Frontal cortex (tissue), 4 donors: ENCODE data around the gene PSME4. TPM values are rescaled to one million over a fixed set of nuclear protein-coding genes. Genes with fewer than 3 reads are reported as not detected.
A peak's percentile ranks its signal among the peaks of the same experiment; 100 is the strongest.

Experiments used
- DNase-seq, 2 donors: peaks; one replicate each; pipeline ENCODE4 v3.0.0; 2012; ENCODE audit warnings: low spot score in 2 of 2
- FAIRE-seq: peaks from 2 replicates; lab custom pipeline; 2012; peaks lifted over from hg19 to GRCh38; lab: Jason Lieb, UNC
- total RNA-seq: library from RNA; depleted of rRNA; stranded (reverse); fragments of >200 nt; gene quantifications from one replicate; pipeline ENCODE4 v1.2.3, GENCODE V29; 2014
- donor health status: control.
- donor health status: control.
- donor health status: control.

Gene PSME4, protein sequence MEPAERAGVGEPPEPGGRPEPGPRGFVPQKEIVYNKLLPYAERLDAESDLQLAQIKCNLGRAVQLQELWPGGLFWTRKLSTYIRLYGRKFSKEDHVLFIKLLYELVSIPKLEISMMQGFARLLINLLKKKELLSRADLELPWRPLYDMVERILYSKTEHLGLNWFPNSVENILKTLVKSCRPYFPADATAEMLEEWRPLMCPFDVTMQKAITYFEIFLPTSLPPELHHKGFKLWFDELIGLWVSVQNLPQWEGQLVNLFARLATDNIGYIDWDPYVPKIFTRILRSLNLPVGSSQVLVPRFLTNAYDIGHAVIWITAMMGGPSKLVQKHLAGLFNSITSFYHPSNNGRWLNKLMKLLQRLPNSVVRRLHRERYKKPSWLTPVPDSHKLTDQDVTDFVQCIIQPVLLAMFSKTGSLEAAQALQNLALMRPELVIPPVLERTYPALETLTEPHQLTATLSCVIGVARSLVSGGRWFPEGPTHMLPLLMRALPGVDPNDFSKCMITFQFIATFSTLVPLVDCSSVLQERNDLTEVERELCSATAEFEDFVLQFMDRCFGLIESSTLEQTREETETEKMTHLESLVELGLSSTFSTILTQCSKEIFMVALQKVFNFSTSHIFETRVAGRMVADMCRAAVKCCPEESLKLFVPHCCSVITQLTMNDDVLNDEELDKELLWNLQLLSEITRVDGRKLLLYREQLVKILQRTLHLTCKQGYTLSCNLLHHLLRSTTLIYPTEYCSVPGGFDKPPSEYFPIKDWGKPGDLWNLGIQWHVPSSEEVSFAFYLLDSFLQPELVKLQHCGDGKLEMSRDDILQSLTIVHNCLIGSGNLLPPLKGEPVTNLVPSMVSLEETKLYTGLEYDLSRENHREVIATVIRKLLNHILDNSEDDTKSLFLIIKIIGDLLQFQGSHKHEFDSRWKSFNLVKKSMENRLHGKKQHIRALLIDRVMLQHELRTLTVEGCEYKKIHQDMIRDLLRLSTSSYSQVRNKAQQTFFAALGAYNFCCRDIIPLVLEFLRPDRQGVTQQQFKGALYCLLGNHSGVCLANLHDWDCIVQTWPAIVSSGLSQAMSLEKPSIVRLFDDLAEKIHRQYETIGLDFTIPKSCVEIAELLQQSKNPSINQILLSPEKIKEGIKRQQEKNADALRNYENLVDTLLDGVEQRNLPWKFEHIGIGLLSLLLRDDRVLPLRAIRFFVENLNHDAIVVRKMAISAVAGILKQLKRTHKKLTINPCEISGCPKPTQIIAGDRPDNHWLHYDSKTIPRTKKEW (N-terminal part only)
- 31.8 TPM for total RNA-seq

GRCh38 chr2:53970724-53971602, at the start of gene PSME4:
Gene PSME4 (minus strand): TSS chr2:53970993. CDS start chr2:53970784, 209 bp downstream.
- DNase-seq: peak; percentile 94 to 95
- no peak for FAIRE-seq

GRCh38 chr2:54015798-54016699, 45.3 kb upstream of the PSME4 start:
- DNase-seq (no peak), FAIRE-seq (no peak)

- FAIRE-seq (no peak), DNase-seq (no peak)
These were observed 43.2 kb upstream of the PSME4 start for GRCh38 chr2:54013996-54014395.

- FAIRE-seq (no peak), DNase-seq (no peak)
These were observed 41.8 kb upstream of the PSME4 start for GRCh38 chr2:54012538-54013141.

DNA sequence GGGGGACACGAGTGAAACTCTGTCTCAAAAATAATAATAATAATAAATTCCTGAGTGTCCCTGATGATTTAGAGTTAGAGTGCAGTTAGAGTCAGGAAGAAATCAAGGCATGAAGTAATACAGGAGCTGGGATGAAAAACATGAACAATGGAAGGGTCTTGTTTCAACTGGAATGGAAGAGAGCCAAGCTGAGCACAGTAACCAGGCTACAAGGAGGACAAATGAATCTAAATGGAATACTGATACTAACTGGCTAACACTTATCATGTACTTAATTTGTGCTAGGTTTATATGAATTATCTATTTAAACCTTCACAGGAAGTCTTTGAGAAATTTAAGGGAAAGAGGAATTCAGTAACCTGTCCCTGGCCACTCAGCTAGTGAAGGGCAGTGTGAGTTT, 38.8 kb upstream of the PSME4 start:
- DNase-seq (no peak), FAIRE-seq (no peak)

GRCh38 chr2:54008439-54008838, 37.6 kb upstream of the PSME4 start:
- DNase-seq (no peak), FAIRE-seq (no peak)

DNA sequence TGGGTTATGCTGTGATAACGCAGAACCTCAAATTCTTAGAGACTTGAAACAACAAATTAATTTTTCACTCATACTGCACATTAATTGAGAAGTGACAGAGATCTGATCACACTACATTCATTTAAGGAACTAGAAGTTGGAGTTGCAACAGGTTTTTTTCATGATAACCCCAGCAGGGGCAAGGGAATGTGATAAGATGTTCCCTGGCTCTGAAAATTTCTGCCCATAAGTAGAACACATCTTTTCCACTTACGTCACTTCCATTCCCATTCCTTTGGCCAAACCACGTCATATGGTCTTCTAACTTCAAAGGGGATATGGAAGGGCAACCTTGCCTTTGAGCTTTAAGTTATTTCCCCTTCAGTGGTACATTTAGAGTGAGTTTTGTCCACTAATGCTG, 29.7 kb upstream of the PSME4 start:
- DNase-seq: no peak
- no peak for FAIRE-seq

DNA sequence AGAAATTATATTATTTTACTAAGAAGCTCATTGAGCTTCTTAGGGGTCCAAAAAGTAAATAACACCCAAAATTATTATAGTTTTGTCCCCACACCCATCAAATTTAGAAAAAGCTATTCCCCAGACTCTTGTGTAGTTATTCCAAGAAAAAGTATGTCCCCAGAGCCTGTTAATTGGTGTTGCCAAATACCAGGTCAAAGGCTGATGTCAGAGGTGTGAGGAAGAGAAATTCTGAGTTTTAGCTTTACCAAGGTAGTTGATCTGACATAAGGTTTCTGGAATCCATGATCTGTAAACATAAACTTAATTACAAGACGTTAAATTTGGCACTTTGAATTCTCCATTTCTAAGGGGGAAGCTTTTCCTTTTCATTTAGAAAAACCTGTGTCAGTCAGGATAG, 29.3 kb upstream of the PSME4 start:
- FAIRE-seq (no peak), DNase-seq (no peak)

DNA sequence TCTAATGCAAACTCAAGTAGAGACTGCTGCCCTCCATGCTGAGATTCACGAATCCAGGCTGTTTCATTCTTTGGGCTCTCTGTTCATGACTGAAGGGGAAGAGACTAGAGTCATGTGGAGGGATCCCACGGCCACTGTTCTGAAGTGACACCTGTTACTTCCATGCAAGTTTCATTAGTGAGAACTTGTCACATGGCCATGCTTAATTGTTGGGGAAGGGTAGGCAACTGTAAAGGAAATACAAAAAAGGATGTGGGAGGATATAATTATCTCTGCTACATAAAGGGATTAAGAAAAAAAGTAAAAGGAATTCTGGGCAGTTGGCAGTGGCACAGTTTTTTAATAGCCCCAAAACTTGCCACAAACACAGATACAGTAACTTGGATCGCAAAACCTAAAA, 28.0 kb upstream of the PSME4 start:
- DNase-seq: no peak
- FAIRE-seq: no peak

DNA sequence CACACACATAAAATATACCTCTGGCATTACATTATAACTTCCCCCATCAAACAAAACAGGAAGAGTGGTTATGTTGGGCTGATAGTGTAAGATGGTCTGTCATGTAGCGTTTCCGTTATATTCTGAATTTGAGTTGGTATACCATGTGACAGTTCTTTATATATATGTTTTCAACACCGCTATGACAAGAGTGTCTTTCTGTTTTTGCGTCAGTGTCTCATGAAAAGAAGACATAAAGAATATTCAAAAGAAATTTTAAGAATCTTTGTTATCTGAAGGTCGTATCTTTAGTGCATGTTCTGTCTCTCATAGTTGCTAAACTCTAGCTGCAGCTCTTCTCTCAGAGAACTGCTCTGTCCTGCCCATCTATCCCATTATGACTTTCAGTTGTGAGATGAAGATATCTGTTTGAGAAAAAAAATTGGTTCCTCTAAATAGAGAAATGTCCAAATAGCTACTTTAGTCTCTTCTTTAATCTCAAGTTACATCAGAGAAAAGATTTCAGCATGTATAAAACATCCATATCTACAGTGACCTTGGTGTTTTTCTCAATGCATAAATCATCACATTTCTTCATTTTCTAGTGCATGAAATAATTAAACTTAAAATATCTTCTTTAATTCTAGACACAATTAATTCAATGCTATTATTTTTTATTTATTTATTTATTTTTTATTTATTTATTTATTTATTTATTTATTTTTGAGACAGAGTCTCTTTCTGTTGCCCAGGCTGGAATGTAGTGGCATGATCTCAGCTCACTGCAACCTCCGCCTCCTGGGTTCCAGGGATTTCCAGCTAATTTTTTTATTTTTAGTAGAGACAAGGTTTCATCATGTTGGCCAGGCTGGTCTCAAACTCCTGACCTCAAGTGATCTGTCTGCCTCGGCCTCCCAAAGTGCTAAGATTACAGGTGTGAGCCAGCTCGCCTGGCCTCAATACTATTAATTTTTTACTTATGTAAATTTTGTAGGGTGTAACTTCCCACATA, 24.3 kb upstream of the PSME4 start:
- DNase-seq (no peak), FAIRE-seq (peak; percentile 31)

GRCh38 chr2:53991948-53992347, 21.2 kb upstream of the PSME4 start:
- no peak for FAIRE-seq
- DNase-seq: no peak

DNA sequence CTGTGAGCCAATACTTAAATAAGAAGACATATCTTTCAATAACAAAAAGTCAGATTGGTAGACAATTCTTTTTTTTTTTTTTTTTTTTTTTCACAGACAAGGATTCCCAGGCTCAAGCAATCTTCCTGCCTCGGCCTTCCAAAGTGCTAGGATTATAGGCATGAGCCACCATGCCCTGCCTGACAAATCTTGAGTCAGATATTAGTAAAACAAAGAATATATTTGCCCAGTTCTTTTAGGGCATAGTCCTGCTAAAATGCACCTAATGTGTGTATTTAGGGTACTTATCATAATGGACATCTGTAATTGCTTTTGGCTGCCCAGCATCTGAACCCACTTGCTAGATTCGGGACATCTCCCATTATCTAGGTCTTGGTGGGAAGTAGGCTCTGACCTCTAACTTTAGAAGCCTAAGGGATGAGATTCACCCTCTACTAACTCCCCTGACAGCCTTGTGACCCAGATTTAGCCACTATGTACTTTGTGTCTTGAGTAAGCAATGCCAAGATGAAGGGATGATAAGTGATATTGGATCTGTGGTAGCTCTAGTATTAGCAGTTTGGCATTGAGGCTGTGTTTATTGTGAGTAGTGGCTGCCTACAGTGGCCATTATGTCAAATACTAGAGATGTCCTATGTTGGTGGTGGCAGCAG, 18.5 kb upstream of the PSME4 start:
- DNase-seq: no peak
- FAIRE-seq: no peak

DNA sequence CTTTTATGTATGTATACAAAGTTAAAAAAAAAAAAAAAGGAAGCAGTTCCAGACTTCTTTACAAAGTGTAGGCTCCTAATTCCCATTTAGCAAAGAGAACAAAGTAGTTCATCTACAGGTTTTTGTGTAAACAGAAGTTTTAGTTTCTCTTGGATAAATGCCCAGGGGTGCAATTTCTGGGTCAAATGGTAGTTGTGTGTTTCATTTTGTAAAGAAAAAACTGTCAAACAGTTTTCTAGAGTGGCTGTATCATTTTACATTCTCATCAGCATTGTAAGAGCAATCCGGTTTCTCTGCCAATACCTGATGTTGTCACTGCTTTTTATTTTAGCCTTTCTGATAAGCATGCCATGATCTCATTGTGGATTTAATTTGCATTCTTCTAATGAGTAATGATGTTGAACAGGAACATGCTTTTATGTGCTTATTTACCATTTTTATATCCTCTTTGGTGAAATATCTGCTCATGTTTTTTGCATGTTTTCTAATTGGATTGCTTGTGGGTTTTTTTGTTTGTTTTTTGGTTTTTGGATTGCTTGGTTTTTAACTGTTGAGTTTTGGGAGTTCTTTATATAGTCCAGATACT, 16.6 kb upstream of the PSME4 start:
- no peak for FAIRE-seq
- DNase-seq: no peak

- DNase-seq (no peak), FAIRE-seq (no peak)
These were observed 14.9 kb upstream of the PSME4 start for GRCh38 chr2:53985646-53986045.

- FAIRE-seq (no peak), DNase-seq (peak in 1 of 2 donors; percentile 47)
These were observed 647 bp downstream of the PSME4 start for GRCh38 chr2:53969968-53970723.
